DND-41 (cell line): Measurements from ENCODE around the gene PAFAH1B1.

Experiments used
- EZH2 ChIP-seq: IDR thresholded peaks from 3 replicates; pipeline ENCODE4 v1.6.1; 2012; ENCODE audit warnings: borderline replicate concordance, low read depth, mild to moderate bottlenecking, moderate library complexity, low read length, inconsistent platforms; ENCODE audit not compliant: severe bottlenecking
- TF ChIP-seq, protein P1 (sequence below): IDR thresholded peaks from 2 replicates; pipeline ENCODE4 v1.5.1; 2012; ENCODE audit warnings: borderline replicate concordance, low read length, moderate library complexity, mild to moderate bottlenecking; ENCODE audit not compliant: poor library complexity, severe bottlenecking; ENCODE audit errors: extremely low read depth

GRCh38 chr17:2724784-2725164, 131.3 kb downstream of the PAFAH1B1 start:
- no peak for TF ChIP-seq EZH2
- TF ChIP-seq, protein P1, sequence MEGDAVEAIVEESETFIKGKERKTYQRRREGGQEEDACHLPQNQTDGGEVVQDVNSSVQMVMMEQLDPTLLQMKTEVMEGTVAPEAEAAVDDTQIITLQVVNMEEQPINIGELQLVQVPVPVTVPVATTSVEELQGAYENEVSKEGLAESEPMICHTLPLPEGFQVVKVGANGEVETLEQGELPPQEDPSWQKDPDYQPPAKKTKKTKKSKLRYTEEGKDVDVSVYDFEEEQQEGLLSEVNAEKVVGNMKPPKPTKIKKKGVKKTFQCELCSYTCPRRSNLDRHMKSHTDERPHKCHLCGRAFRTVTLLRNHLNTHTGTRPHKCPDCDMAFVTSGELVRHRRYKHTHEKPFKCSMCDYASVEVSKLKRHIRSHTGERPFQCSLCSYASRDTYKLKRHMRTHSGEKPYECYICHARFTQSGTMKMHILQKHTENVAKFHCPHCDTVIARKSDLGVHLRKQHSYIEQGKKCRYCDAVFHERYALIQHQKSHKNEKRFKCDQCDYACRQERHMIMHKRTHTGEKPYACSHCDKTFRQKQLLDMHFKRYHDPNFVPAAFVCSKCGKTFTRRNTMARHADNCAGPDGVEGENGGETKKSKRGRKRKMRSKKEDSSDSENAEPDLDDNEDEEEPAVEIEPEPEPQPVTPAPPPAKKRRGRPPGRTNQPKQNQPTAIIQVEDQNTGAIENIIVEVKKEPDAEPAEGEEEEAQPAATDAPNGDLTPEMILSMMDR, result no peak
